Activated naive CD4-positive, alpha-beta T cell treated with anti-CD3 and anti-CD28 coated beads, Interleukin-2, amount 50 U/mL, for 72 hours (primary cell): Measurements from ENCODE around the gene ODR4. TPM values are rescaled to one million over a fixed set of nuclear protein-coding genes. Genes with fewer than 3 reads are reported as not detected.
"Not testable (repeated sequence)": the region's sequence is repeated elsewhere in the genome, so short reads cannot be mapped to it uniquely, and the experiment has no call there.

ENCODE experiments used
- ATAC-seq, 2 donors: fragments of 150-1000 bp; cut with Tn5 transposase; 2 replicates each; pipeline ENCODE4 v1.10.0; 2021; ENCODE audit warnings: mild to moderate bottlenecking in 2 of 2, moderate library complexity in 2 of 2
- DNase-seq, 2 donors: peaks; one replicate each; pipeline ENCODE4 v3.0.0; 2021 to 2022; ENCODE audit warnings: low spot score in 2 of 2
- H3K27ac Mint-ChIP-seq, 2 donors: one replicate each; pipeline ENCODE4 v1.8.0; 2022; ENCODE audit warnings: mild to moderate bottlenecking in 2 of 2, mixed read lengths in 2 of 2
- H3K36me3 Mint-ChIP-seq, 2 donors: one replicate each; pipeline ENCODE4 v1.8.0; 2022; ENCODE audit warnings: mixed read lengths in 2 of 2
- H3K9me3 Mint-ChIP-seq, 2 donors: one replicate each; pipeline ENCODE4 v1.8.0; 2022; ENCODE audit warnings: mixed read lengths in 2 of 2
- total RNA-seq, 2 donors: library from RNA; stranded (reverse); gene quantifications; one replicate each; pipeline ENCODE4 v1.2.3, GENCODE V29; 2022

Gene ODR4
- total RNA-seq, 2 donors from 2014 or later: 18.5 to 20.1 TPM

GRCh38 chr1:186459161-186459560 lies 83.5 kb downstream of the ODR4 start:
- ATAC-seq, H3K9me3 Mint-ChIP-seq, H3K27ac Mint-ChIP-seq, DNase-seq, H3K36me3 Mint-ChIP-seq: not testable (repeated sequence)

- no peaks in the 10 kb centered on the region for H3K9me3 Mint-ChIP-seq
- no peak within 1 kb of the TSS for H3K27ac Mint-ChIP-seq
- no peaks in the 10 kb centered on the region for H3K36me3 Mint-ChIP-seq
- ATAC-seq (no peak), DNase-seq (no peak)
These were observed 85.4 kb downstream of the ODR4 start, which contains the start of gene PDC for GRCh38 chr1:186461014-186461413. Gene PDC, minus strand, starts transcription at chr1:186461114. Its CDS starts 11,655 bp downstream, at chr1:186449459.

- Mint-ChIP-seq H3K36me3 (no peaks in the 10 kb centered on the region), H3K27ac (no peak overlapping the region)
These were observed 87.9 kb downstream of the ODR4 start for GRCh38 chr1:186463511-186463910.

GRCh38 chr1:186463926-186464325 lies 88.3 kb downstream of the ODR4 start:
- ATAC-seq (no peak), DNase-seq (no peak)
- H3K27ac Mint-ChIP-seq: no peak overlapping the region
- no peaks in the 10 kb centered on the region for H3K9me3 Mint-ChIP-seq
- H3K36me3 Mint-ChIP-seq: no peaks in the 10 kb centered on the region

More at GRCh38 chr1:186463511-186463910, 87.9 kb downstream of the ODR4 start:
- no peaks in the 10 kb centered on the region for H3K9me3 Mint-ChIP-seq
- no peak for DNase-seq
- no peak for ATAC-seq

GRCh38 chr1:186465491-186465890 lies 89.9 kb downstream of the ODR4 start:
- not testable (repeated sequence) for H3K9me3 Mint-ChIP-seq, ATAC-seq, DNase-seq, H3K36me3 Mint-ChIP-seq, H3K27ac Mint-ChIP-seq

GRCh38 chr1:186465946-186466345 lies 90.3 kb downstream of the ODR4 start:
- Mint-ChIP-seq H3K9me3 (no peaks in the 10 kb centered on the region), H3K36me3 (no peaks in the 10 kb centered on the region), H3K27ac (no peak overlapping the region)
- DNase-seq: no peak
- no peak for ATAC-seq

Other genes starting within 250 kb of the ODR4 start
- gene PRG4, start 79.6 kb upstream of the ODR4 start, total RNA-seq: 10 to 100 TPM; 31.0 to 40.8 TPM
- gene TPR, start 585 bp upstream of the ODR4 start, total RNA-seq: 100 to 1,000 TPM; 175 to 214 TPM
- gene PDC, start 85.3 kb downstream of the ODR4 start, total RNA-seq: not detected